GDM1 (cell line): ENCODE results near the gene CHD3.

ENCODE experiments used
- DNase-seq: peaks from one replicate; lab custom pipeline; 2025; lab: John Stamatoyannopoulos, UW

The CHD3 gene

GRCh38 chr17:7894226-7894625, 5.6 kb downstream of the CHD3 start:
- no peak for DNase-seq

GRCh38 chr17:7894866-7895265, 6.3 kb downstream of the CHD3 start:
- no peak for DNase-seq

- no peak for DNase-seq
Measured at GRCh38 chr17:7897090-7897489, 8.5 kb downstream of the CHD3 start.

DNA sequence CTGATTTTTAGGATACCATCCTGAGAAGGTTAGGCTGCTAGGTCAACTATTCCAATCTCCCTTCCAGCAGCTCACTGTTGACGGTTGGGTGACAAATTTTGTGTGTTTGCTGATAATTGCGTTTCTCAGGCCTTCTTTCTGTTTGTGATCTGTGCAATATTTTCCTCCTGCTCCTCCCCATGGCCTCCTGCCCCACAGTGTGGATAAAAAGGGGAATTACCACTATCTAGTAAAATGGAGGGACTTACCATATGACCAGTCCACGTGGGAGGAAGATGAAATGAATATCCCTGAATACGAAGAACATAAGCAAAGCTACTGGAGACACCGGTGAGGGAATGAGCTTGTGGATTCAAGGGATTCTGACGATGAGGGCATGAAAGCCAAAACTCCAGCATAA, 9.2 kb downstream of the CHD3 start:
- peak; percentile 12 for DNase-seq

- DNase-seq = no peak
Measured at GRCh38 chr17:7903154-7904103, 14.8 kb downstream of the CHD3 start.

GRCh38 chr17:7909089-7909488, 20.5 kb downstream of the CHD3 start:
- DNase-seq = no peak

GRCh38 chr17:7910281-7910680, 21.7 kb downstream of the CHD3 start:
- no peak for DNase-seq

- DNase-seq = no peak
Measured at GRCh38 chr17:7910711-7911110, 22.1 kb downstream of the CHD3 start.

DNA sequence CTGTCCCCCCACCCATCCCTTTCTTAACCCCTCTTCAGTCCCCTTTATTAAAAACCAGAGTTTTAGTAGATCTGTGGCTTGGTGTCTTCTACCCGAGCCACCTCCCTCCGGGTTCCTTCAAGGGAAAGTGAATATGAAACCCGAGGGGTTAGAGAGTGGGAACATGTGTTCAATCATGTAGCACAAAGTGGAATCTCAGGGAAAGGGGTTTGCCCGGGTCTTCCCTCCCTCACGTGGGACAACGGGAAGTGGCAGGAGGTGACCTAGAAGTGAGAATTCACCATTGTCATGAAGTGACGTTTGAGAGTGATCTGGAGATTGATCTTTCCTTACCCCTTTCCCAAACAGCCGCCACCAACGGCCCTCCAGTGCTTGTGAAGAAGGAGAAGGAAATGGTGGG, 22.5 kb downstream of the CHD3 start:
- DNase-seq = no peak

DNA sequence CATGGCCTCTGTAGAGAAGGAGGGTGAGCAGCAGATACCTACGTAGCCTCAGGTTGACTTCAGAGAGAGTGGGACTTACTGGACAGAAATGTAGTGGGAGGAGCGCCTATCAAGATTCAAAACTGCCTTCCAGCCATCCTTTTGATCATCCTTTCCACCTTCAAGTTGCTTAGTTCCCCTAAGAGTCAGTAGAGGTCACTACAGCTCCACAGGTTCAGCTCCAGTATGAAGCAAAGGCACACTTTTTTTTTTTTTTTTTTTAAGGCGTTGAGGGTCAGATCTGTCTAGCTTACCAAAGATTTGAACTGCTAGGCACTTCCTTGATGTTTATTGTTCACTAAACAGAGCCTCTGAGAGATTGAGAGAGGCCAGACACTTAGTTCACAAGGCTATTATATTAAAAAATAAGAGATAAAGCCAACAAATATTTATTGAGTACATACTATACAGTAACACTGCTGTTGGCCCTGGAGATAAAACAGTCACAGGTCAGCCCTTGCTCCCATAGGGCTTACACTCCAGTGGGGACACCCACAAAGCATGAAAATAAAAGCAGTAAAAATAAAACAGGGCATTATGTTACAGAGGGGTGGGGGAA, 24.4 kb downstream of the CHD3 start:
- DNase-seq = peak; percentile 63

GRCh38 chr17:7915179-7915610, 26.6 kb downstream of the CHD3 start:
- no peak for DNase-seq

GRCh38 chr17:7915611-7916384, 27.2 kb downstream of the CHD3 start, which contains the start of gene RNF227:
Gene RNF227, minus strand, starts transcription at chr17:7916289. Its CDS starts 94 bp downstream, at chr17:7916195.
- DNase-seq = peak; percentile 89

- no peak for DNase-seq
Measured at GRCh38 chr17:7916385-7916682, 27.7 kb downstream of the CHD3 start.

DNA sequence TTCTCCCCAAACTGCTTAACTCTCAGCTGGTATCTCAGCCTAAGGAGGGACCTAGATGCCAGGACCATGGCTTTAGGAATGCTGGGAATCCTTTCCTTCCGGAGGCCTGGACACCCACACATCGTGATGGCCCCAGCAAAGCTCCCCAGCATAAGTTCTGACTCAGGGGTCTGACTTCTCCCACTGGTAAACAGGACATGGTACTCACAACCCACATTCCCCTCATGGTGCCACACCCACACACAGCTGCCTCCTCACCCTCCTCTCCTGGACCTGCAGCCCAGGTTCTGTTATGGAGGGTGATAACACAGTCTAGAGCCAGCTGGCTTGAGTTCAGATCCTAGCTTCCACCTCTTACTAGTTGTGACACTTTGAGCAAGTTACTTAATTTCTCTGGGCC, 28.2 kb downstream of the CHD3 start:
- DNase-seq = no peak

- no peak for DNase-seq
Measured at GRCh38 chr17:7922269-7922844, 33.8 kb downstream of the CHD3 start.

GRCh38 chr17:7922845-7923628, 34.4 kb downstream of the CHD3 start:
- no peak for DNase-seq

- no peak for DNase-seq
Measured at GRCh38 chr17:7927596-7927995, 39.0 kb downstream of the CHD3 start.

GRCh38 chr17:7929158-7930023, 40.8 kb downstream of the CHD3 start, which contains the start of gene KCNAB3:
Gene KCNAB3, minus strand, starts transcription at chr17:7929856. Its CDS starts 421 bp downstream, at chr17:7929435.
- DNase-seq = no peak

- DNase-seq = no peak
Measured at GRCh38 chr17:7930841-7931631, 42.4 kb downstream of the CHD3 start.
